SK-N-SH (cell line): ENCODE measurements around the gene MPP4. TPM values are rescaled to one million over a fixed set of nuclear protein-coding genes. Genes with fewer than 3 reads are reported as not detected.

ENCODE experiments used
- CTCF ChIA-PET: fragments of 300-600, 350-600 bp; formaldehyde crosslinking; extraction: SDS; loops from one replicate; lab custom pipeline; 2021; lab: Yijun Ruan, JAX
- POLR2A ChIA-PET: fragments of 350-600 bp; sonication (Branson Sonifier 250); formaldehyde crosslinking; extraction: SDS; loops from one replicate; lab custom pipeline; 2020; ENCODE audit warnings: antibody characterized with exemption, inconsistent platforms; lab: Yijun Ruan, JAX
- DNase-seq: peaks from one replicate; pipeline ENCODE4 v3.0.0; 2012
- H2AFZ ChIP-seq: fragments of 200-600 bp; sonication (generic); 2 replicates; pipeline ENCODE4 v1.8.1; 2016; ENCODE audit warnings: antibody characterized with exemption, mild to moderate bottlenecking, low read depth
- H3F3A ChIP-seq: fragments of 200-600 bp; sonication (generic); replicated peaks from 2 replicates; pipeline ENCODE3; 2016; ENCODE audit warnings: antibody characterized with exemption, mild to moderate bottlenecking; ENCODE audit not compliant: insufficient read depth
- H3K27ac ChIP-seq, 2 experiments: fragments of 200-500 bp in 1 of 2; fragments of 200-600 bp in 1 of 2; sonication (Bioruptor generic) in 1 of 2; sonication (generic), shearing (Covaris generic) in 1 of 2; 2 replicates each; pipeline versions ENCODE4 v1.5.1 to v1.6.1; 2014 to 2016; ENCODE audit warnings: low read depth in 2 of 2, inconsistent platforms in 1 of 2, low read length in 1 of 2, mild to moderate bottlenecking in 1 of 2, mixed read lengths in 1 of 2
- H3K27me3 ChIP-seq: fragments of 200-600 bp; sonication (generic), shearing (Covaris generic); 2 replicates; pipeline ENCODE4 v1.6.1; 2016; ENCODE audit warnings: mixed run types; ENCODE audit not compliant: insufficient read depth
- H3K36me3 ChIP-seq, 2 experiments: fragments of 200-500 bp in 1 of 2; fragments of 200-600 bp in 1 of 2; sonication (Bioruptor generic) in 1 of 2; sonication (generic) in 1 of 2; replicated peaks in 1 of 2; 2 replicates each; pipeline versions ENCODE3 to v1.5.1; 2014 to 2016; ENCODE audit warnings: low read length in 1 of 2, mild to moderate bottlenecking in 1 of 2; ENCODE audit not compliant: insufficient read depth in 2 of 2, control insufficient read depth in 1 of 2
- H3K4me1 ChIP-seq, 2 experiments: fragments of 200-500 bp in 1 of 2; fragments of 200-600 bp in 1 of 2; sonication (Bioruptor generic) in 1 of 2; sonication (generic), shearing (Covaris generic) in 1 of 2; 2 replicates each; pipeline versions ENCODE4 v1.5.1 to v1.6.1; 2014 to 2016; ENCODE audit warnings: low read depth in 1 of 2, low read length in 1 of 2, mixed run types in 1 of 2; ENCODE audit not compliant: insufficient read depth in 2 of 2, control insufficient read depth in 1 of 2
- H3K4me2 ChIP-seq: fragments of 200-600 bp; sonication (generic), shearing (Covaris generic); 2 replicates; pipeline ENCODE4 v1.6.1; 2017; ENCODE audit warnings: mixed run types
- H3K4me3 ChIP-seq, 2 experiments: fragments of 200-500 bp in 1 of 2; fragments of 200-600 bp in 1 of 2; sonication (Bioruptor generic) in 1 of 2; sonication (generic), shearing (Covaris generic) in 1 of 2; 2 replicates each; pipeline versions ENCODE4 v1.5.1 to v1.8.1; 2014 to 2016; ENCODE audit warnings: low read depth in 2 of 2, inconsistent platforms in 1 of 2, low read length in 1 of 2, mild to moderate bottlenecking in 1 of 2, mixed read lengths in 1 of 2, moderate library complexity in 1 of 2
- H3K79me2 ChIP-seq: fragments of 200-600 bp; sonication (generic); 2 replicates; pipeline ENCODE4 v1.8.1; 2017; ENCODE audit warnings: mild to moderate bottlenecking; ENCODE audit not compliant: insufficient read depth
- H3K9ac ChIP-seq: fragments of 200-600 bp; sonication (generic); 2 replicates; pipeline ENCODE4 v1.6.1; 2017; ENCODE audit warnings: mixed run types
- H3K9me2 ChIP-seq: fragments of 200-600 bp; sonication (generic); 2 replicates; pipeline ENCODE4 v1.6.1; 2017; ENCODE audit warnings: mixed run types
- H3K9me3 ChIP-seq: fragments of 200-600 bp; sonication (generic); 2 replicates; pipeline ENCODE4 v1.6.1; 2017; ENCODE audit warnings: mixed run types, mild to moderate bottlenecking, moderate library complexity
- H4K20me1 ChIP-seq: fragments of 200-600 bp; sonication (generic); 2 replicates; pipeline ENCODE4 v1.6.1; 2017; ENCODE audit warnings: mild to moderate bottlenecking, mixed run types; ENCODE audit not compliant: insufficient read depth
- EP300 ChIP-seq, 2 experiments: IDR thresholded peaks; 2 replicates each; pipeline versions ENCODE4 v1.4.0 to v1.6.1; 2012; ENCODE audit warnings: borderline replicate concordance in 1 of 2, low read depth in 1 of 2, low read length in 1 of 2
- MAX ChIP-seq: IDR thresholded peaks from 2 replicates; pipeline ENCODE4 v1.4.0; 2012; ENCODE audit warnings: low read depth
- MEF2A ChIP-seq: IDR thresholded peaks from 2 replicates; pipeline ENCODE4 v1.4.0; 2012; ENCODE audit warnings: low read depth, borderline replicate concordance
- MXI1 ChIP-seq: IDR thresholded peaks from 2 replicates; pipeline ENCODE4 v1.6.1; 2012; ENCODE audit warnings: mild to moderate bottlenecking, low read depth, low read length, improper control_type of control experiment
- NFIC ChIP-seq: IDR thresholded peaks from 2 replicates; pipeline ENCODE4 v1.4.0; 2012; ENCODE audit warnings: borderline replicate concordance
- NRF1 ChIP-seq: IDR thresholded peaks from 2 replicates; pipeline ENCODE4 v1.6.1; 2012; ENCODE audit warnings: low read depth, mild to moderate bottlenecking, low read length
- POLR2AphosphoS5 ChIP-seq: IDR thresholded peaks from 2 replicates; pipeline ENCODE4 v1.6.1; 2012; ENCODE audit warnings: low read depth, low read length
- RCOR1 ChIP-seq: fragments of 150-350 bp; IDR thresholded peaks from 2 replicates; pipeline ENCODE4 v1.6.1; 2017; ENCODE audit warnings: antibody characterized with exemption, low read length
- REST ChIP-seq: IDR thresholded peaks from 2 replicates; pipeline ENCODE4 v1.6.1; 2012; ENCODE audit warnings: mild to moderate bottlenecking, low read depth, low read length, moderate library complexity
- RXRA ChIP-seq: IDR thresholded peaks from 2 replicates; pipeline ENCODE4 v1.4.0; 2012; ENCODE audit warnings: low read depth, mild to moderate bottlenecking, borderline replicate concordance
- SMC3 ChIP-seq: IDR thresholded peaks from 2 replicates; pipeline ENCODE4 v1.6.1; 2012; ENCODE audit warnings: low read depth, low read length, improper control_type of control experiment
- TCF12 ChIP-seq: IDR thresholded peaks from 2 replicates; pipeline ENCODE4 v1.4.0; 2012
- USF1 ChIP-seq: IDR thresholded peaks from 2 replicates; pipeline ENCODE4 v1.4.0; 2012; ENCODE audit warnings: low read depth, borderline replicate concordance
- YY1 ChIP-seq: IDR thresholded peaks from 2 replicates; pipeline ENCODE4 v1.4.0; 2012; ENCODE audit warnings: low read depth, mild to moderate bottlenecking
- ZBTB33 ChIP-seq: IDR thresholded peaks from 2 replicates; pipeline ENCODE4 v1.4.0; 2012; ENCODE audit warnings: low read depth, borderline replicate concordance
- WGBS: methylation state at CpG from one replicate; pipeline ENCODE4 v1.1.6; 2017; ENCODE audit warnings: low lambda C conversion rate; 5-methylcytosine and 5-hydroxymethylcytosine counted together
- polyA plus RNA-seq, 3 experiments: library from polyadenylated mRNA; depleted of rRNA; stranded (reverse); fragments of >200 nt; gene quantifications; 2 replicates each; pipeline ENCODE4 v1.2.3, GENCODE V29; 2012
- TF ChIP-seq, protein P1 (sequence below): fragments of 200-600 bp; sonication (generic); IDR thresholded peaks from 2 replicates; pipeline ENCODE4 v1.6.1; 2017; ENCODE audit warnings: antibody characterized with exemption, mild to moderate bottlenecking, moderate library complexity

MPP4 gene
- polyA plus RNA-seq, 1 of the 3 experiments (the other 2 are of a cell fraction) = 24.4 TPM

- no peak for DNase-seq
- ChIA-PET CTCF (interaction anchor here (0.6 kb wide), 1 partner anchor 448 kb away, joined by 3 read pairs; no protein-coding TSS in a partner anchor), POLR2A (no interaction called here)
- Histone ChIP-seq H3K27me3 (no peaks in the 10 kb centered on the region), H3K9me2 (no peaks in the 10 kb centered on the region), H3K9me3 (no peaks in the 10 kb centered on the region), H3K4me1 (peaks cover 0 to 15% of the 10 kb centered on the region in 2 experiments; a peak in 1 of 4 replicates), H2AFZ (no peak overlapping the region), H3F3A (peaks cover 8% of the 10 kb centered on the region), H3K4me3 (no peak overlapping the region), H3K79me2 (no peaks in the 10 kb centered on the region), H3K36me3 (peaks cover 62 to 71% of the 10 kb centered on the region in 2 experiments), H4K20me1 (no peaks in the 10 kb centered on the region), H3K27ac (no peak overlapping the region), H3K9ac (no peak overlapping the region), H3K4me2 (no peak overlapping the region)
- WGBS = 92% methylated on average over 5 of the region's 5 CpGs
- TF ChIP-seq NRF1 (no peak), NFIC (no peak), TCF12 (no peak), MEF2A (no peak), USF1 (no peak), REST (no peak), RXRA (no peak), MXI1 (no peak), RCOR1 (no peak), EP300 (IDR thresholded peaks at IDR 0.05; ENCODE audit: borderline replicate concordance in 1 of 2, low read depth in 1 of 2, low read length in 1 of 2) (no peak), SMC3 (no peak), ZBTB33 (no peak), YY1 (no peak), POLR2AphosphoS5 (no peak), MAX (no peak)
- TF ChIP-seq, protein P1, sequence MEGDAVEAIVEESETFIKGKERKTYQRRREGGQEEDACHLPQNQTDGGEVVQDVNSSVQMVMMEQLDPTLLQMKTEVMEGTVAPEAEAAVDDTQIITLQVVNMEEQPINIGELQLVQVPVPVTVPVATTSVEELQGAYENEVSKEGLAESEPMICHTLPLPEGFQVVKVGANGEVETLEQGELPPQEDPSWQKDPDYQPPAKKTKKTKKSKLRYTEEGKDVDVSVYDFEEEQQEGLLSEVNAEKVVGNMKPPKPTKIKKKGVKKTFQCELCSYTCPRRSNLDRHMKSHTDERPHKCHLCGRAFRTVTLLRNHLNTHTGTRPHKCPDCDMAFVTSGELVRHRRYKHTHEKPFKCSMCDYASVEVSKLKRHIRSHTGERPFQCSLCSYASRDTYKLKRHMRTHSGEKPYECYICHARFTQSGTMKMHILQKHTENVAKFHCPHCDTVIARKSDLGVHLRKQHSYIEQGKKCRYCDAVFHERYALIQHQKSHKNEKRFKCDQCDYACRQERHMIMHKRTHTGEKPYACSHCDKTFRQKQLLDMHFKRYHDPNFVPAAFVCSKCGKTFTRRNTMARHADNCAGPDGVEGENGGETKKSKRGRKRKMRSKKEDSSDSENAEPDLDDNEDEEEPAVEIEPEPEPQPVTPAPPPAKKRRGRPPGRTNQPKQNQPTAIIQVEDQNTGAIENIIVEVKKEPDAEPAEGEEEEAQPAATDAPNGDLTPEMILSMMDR = no peak
These were observed 11.3 kb upstream of the MPP4 start for GRCh38 chr2:201709747-201710146.
